IMR-90 (cell line): Measurements from ENCODE around the gene MTIF3. TPM values are rescaled to one million over a fixed set of nuclear protein-coding genes. Genes with fewer than 3 reads are reported as not detected.

Experiments
- ATAC-seq: fragments of 200-7000 bp; cut with Tn5 transposase; 2 replicates; pipeline ENCODE4 v1.9.1; 2020; ENCODE audit warnings: low read depth, mild to moderate bottlenecking, moderate library complexity
- BruUV-seq: library from RNA; stranded (reverse); fragments of 400-500 nt; replicated peaks from 2 replicates; lab custom pipeline; 2021; lab: Mats Ljungman, UMichigan
- CTCF ChIA-PET: fragments of 300-600 bp; formaldehyde crosslinking; extraction: SDS; loops from one replicate; lab custom pipeline; 2021; ENCODE audit warnings: antibody characterized with exemption; lab: Yijun Ruan, JAX
- POLR2A ChIA-PET: fragments of 300-600 bp; sonication (Branson Sonifier 250); formaldehyde crosslinking; loops from one replicate; lab custom pipeline; 2022; ENCODE audit warnings: antibody characterized with exemption; ENCODE audit not compliant: unreplicated experiment; lab: Charles Lee
- DNase-seq: peaks from one replicate; pipeline ENCODE4 v3.0.0; 2013
- H2AFZ ChIP-seq: replicated peaks from 2 replicates; pipeline ENCODE3; 2013; ENCODE audit warnings: low read length, mild to moderate bottlenecking; ENCODE audit not compliant: poor library complexity
- H2AK5ac ChIP-seq: 2 replicates; pipeline ENCODE4 v1.6.1; 2013; ENCODE audit warnings: low read depth, low read length, inconsistent platforms
- H2AK9ac ChIP-seq: replicated peaks from 2 replicates; pipeline ENCODE3; 2013; ENCODE audit warnings: mild to moderate bottlenecking, low read depth, low read length, moderate library complexity; ENCODE audit not compliant: poor library complexity
- H2BK120ac ChIP-seq: 2 replicates; pipeline ENCODE4 v1.6.1; 2013; ENCODE audit warnings: low read depth, low read length, inconsistent platforms
- H2BK15ac ChIP-seq: 3 replicates; pipeline ENCODE4 v1.6.1; 2013; ENCODE audit warnings: low read depth, low read length, inconsistent platforms
- H2BK20ac ChIP-seq: 2 replicates; pipeline ENCODE4 v1.6.1; 2013; ENCODE audit warnings: low read depth, mild to moderate bottlenecking, inconsistent platforms, low read length, moderate library complexity
- H2BK5ac ChIP-seq: 2 replicates; pipeline ENCODE4 v1.6.1; 2013; ENCODE audit warnings: mild to moderate bottlenecking, low read depth, low read length, inconsistent platforms; ENCODE audit not compliant: poor library complexity, severe bottlenecking
- H3K14ac ChIP-seq: replicated peaks from 2 replicates; pipeline ENCODE4 v1.6.1; 2013; ENCODE audit warnings: low read depth, low read length, inconsistent platforms
- H3K18ac ChIP-seq: 2 replicates; pipeline ENCODE4 v1.6.1; 2013; ENCODE audit warnings: low read depth, low read length, control low read depth
- H3K23ac ChIP-seq: 2 replicates; pipeline ENCODE4 v1.6.1; 2013; ENCODE audit warnings: low read depth, low read length, inconsistent platforms
- H3K27ac ChIP-seq: 2 replicates; pipeline ENCODE4 v1.5.1; 2013; ENCODE audit warnings: mild to moderate bottlenecking, control low read depth, low read length; ENCODE audit not compliant: insufficient read depth
- H3K27me3 ChIP-seq: 2 replicates; pipeline ENCODE4 v1.6.1; 2013; ENCODE audit warnings: low read length; ENCODE audit not compliant: control insufficient read depth, insufficient read depth
- H3K36me3 ChIP-seq: 2 replicates; pipeline ENCODE4 v1.6.1; 2013; ENCODE audit warnings: low read length, mixed read lengths; ENCODE audit not compliant: control insufficient read depth, insufficient read depth
- H3K4ac ChIP-seq: 2 replicates; pipeline ENCODE4 v1.6.1; 2013; ENCODE audit warnings: low read depth, low read length, inconsistent platforms
- H3K4me1 ChIP-seq: 2 replicates; pipeline ENCODE4 v1.6.1; 2013; ENCODE audit warnings: low read length, mixed read lengths; ENCODE audit not compliant: control insufficient read depth, insufficient read depth
- H3K4me2 ChIP-seq: 2 replicates; pipeline ENCODE4 v1.6.1; 2013; ENCODE audit warnings: low read depth, mild to moderate bottlenecking, control low read depth, low read length, moderate library complexity
- H3K4me3 ChIP-seq: 2 replicates; pipeline ENCODE4 v1.5.1; 2013; ENCODE audit warnings: low read depth, mild to moderate bottlenecking, control low read depth, low read length, moderate library complexity; ENCODE audit not compliant: insufficient read depth
- H3K56ac ChIP-seq: 2 replicates; pipeline ENCODE4 v1.6.1; 2013; ENCODE audit warnings: low read length, inconsistent platforms; ENCODE audit not compliant: insufficient read depth; ENCODE audit errors: extremely low read depth
- H3K79me1 ChIP-seq, 2 experiments: 2 replicates each; pipeline ENCODE4 v1.6.1; 2013; ENCODE audit warnings: low read length in 2 of 2, inconsistent platforms in 1 of 2, low read depth in 1 of 2
- H3K9ac ChIP-seq: 2 replicates; pipeline ENCODE4 v1.6.1; 2013; ENCODE audit warnings: low read depth, low read length, control low read depth
- H3K9me1 ChIP-seq: 2 replicates; pipeline ENCODE4 v1.6.1; 2013; ENCODE audit warnings: low read length, inconsistent platforms; ENCODE audit not compliant: insufficient read depth
- H3K9me3 ChIP-seq: 2 replicates; pipeline ENCODE4 v1.6.1; 2013; ENCODE audit warnings: low read length; ENCODE audit not compliant: control insufficient read depth, insufficient read depth
- H4K20me1 ChIP-seq: 2 replicates; pipeline ENCODE4 v1.6.1; 2013; ENCODE audit warnings: low read length, inconsistent platforms; ENCODE audit not compliant: insufficient read depth
- H4K5ac ChIP-seq: 2 replicates; pipeline ENCODE4 v1.6.1; 2013; ENCODE audit warnings: mild to moderate bottlenecking, low read depth, low read length, control low read depth
- H4K8ac ChIP-seq, 2 experiments: 2 replicates each; pipeline ENCODE4 v1.6.1; 2013; ENCODE audit warnings: low read depth in 2 of 2, low read length in 2 of 2, control low read depth in 1 of 2, inconsistent platforms in 1 of 2
- H4K91ac ChIP-seq: 2 replicates; pipeline ENCODE4 v1.6.1; 2013; ENCODE audit warnings: low read depth, low read length, inconsistent platforms; ENCODE audit not compliant: insufficient read depth
- BHLHE40 ChIP-seq: fragments of 150-350 bp; IDR thresholded peaks from 2 replicates; pipeline ENCODE4 v1.6.1; 2016; ENCODE audit warnings: mild to moderate bottlenecking, low read depth, low read length
- SMC3 ChIP-seq: fragments of 150-350 bp; IDR thresholded peaks from 2 replicates; pipeline ENCODE4 v1.6.1; 2016; ENCODE audit warnings: low read depth, mild to moderate bottlenecking, antibody characterized with exemption, low read length, moderate library complexity
- WGBS, 2 experiments: methylation state at CpG; one replicate each; pipeline versions ENCODE4 v1.1.5 to v1.1.7; 2013; ENCODE audit warnings: missing lambda C conversion rate in 2 of 2; ENCODE audit not compliant: insufficient read length in 1 of 2; ENCODE audit errors: extremely low coverage in 2 of 2; 5-methylcytosine and 5-hydroxymethylcytosine counted together
- dilution Hi-C: fragments of 300-500 bp; cut with HindIII; formaldehyde crosslinking; loops from one replicate; pipeline ENCODE4 v1.14.3; 2018; ENCODE audit warnings: low sequenced_read_pairs; ENCODE audit not compliant: unreplicated experiment
- in situ Hi-C: fragments of 300-500 bp; cut with MboI; formaldehyde crosslinking; loops from 3 replicates; pipeline ENCODE4 v1.14.3; 2019; ENCODE audit warnings: low sequenced_read_pairs, inconsistent platforms, mixed read lengths
- intact Hi-C: fragments of 100-400 bp; cut with micrococcal nuclease; formaldehyde crosslinking; loops from 2 replicates; pipeline ENCODE4 v1.10.0; 2022
- polyA plus RNA-seq, 3 experiments: library from polyadenylated mRNA; depleted of rRNA; stranded (reverse); fragments of >200 nt; gene quantifications; 2 replicates each; pipeline ENCODE4 v1.2.3, GENCODE V29; 2012; ENCODE audit warnings: low replicate concordance in 1 of 3
- total RNA-seq: library from RNA; depleted of rRNA; stranded (reverse); fragments of >200 nt; gene quantifications from 2 replicates; pipeline ENCODE4 v1.2.3, GENCODE V29; 2012
- TF ChIP-seq, protein P1 (sequence below): fragments of 150-350 bp; IDR thresholded peaks from 2 replicates; pipeline ENCODE4 v1.6.1; 2017; ENCODE audit warnings: mild to moderate bottlenecking, antibody characterized with exemption, low read length, low read depth

The MTIF3 gene
- total and polyA plus RNA-seq, 2 of the 4 experiments (the other 2 are of a cell fraction) = 31.7 to 41.0 TPM

GRCh38 chr13:27474751-27475268 lies 24.4 kb upstream of the MTIF3 start:
- Histone ChIP-seq H3K56ac (no peak overlapping the region), H3K36me3 (no peaks in the 10 kb centered on the region), H3K18ac (no peak overlapping the region), H4K20me1 (no peaks in the 10 kb centered on the region), H2BK20ac (no peak overlapping the region), H2BK15ac (no peak overlapping the region), H3K9me1 (no peaks in the 10 kb centered on the region), H3K23ac (no peak overlapping the region), H2BK5ac (no peak overlapping the region), H3K4ac (no peak overlapping the region), H3K4me3 (no peak overlapping the region), H3K27ac (no peak overlapping the region), H4K91ac (no peak overlapping the region), H2AK5ac (no peak overlapping the region), H3K9ac (no peak overlapping the region), H3K27me3 (peaks cover 18% of the 10 kb centered on the region), H2AFZ (no peak overlapping the region), H3K4me2 (no peak overlapping the region), H2AK9ac (no peak overlapping the region), H2BK120ac (no peak overlapping the region), H4K5ac (no peak overlapping the region), H3K79me1 (no peaks in the 10 kb centered on the region), H3K4me1 (no peaks in the 10 kb centered on the region), H3K14ac (no peak overlapping the region), H4K8ac (no peak overlapping the region), H3K9me3 (no peaks in the 10 kb centered on the region)
- BruUV-seq = no TSS peak
- ATAC-seq (no peak), DNase-seq (no peak)
- TF ChIP-seq, protein P1, sequence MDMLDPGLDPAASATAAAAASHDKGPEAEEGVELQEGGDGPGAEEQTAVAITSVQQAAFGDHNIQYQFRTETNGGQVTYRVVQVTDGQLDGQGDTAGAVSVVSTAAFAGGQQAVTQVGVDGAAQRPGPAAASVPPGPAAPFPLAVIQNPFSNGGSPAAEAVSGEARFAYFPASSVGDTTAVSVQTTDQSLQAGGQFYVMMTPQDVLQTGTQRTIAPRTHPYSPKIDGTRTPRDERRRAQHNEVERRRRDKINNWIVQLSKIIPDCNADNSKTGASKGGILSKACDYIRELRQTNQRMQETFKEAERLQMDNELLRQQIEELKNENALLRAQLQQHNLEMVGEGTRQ = no peak
- TF ChIP-seq BHLHE40 = no peak
- no peak for TF ChIP-seq SMC3
- intact Hi-C loops (no loop called here), in situ Hi-C loops (no loop called here), dilution Hi-C loops (no loop called here)
- POLR2A ChIA-PET = no interaction called here
- CTCF ChIA-PET = no interaction called here
- WGBS, 2 experiments = 80% methylated on average over 5 of the region's 13 CpGs; no CpG with 5 or more reads in 1 of the 2 experiments
